ENCODE measurements around the gene CEP250.
A peak's percentile ranks its signal among the peaks of the same experiment; 100 is the strongest.
"Not testable (repeated sequence)": the region's sequence is repeated elsewhere in the genome, so short reads cannot be mapped to it uniquely, and the experiment has no call there.

The CEP250 gene

DNA sequence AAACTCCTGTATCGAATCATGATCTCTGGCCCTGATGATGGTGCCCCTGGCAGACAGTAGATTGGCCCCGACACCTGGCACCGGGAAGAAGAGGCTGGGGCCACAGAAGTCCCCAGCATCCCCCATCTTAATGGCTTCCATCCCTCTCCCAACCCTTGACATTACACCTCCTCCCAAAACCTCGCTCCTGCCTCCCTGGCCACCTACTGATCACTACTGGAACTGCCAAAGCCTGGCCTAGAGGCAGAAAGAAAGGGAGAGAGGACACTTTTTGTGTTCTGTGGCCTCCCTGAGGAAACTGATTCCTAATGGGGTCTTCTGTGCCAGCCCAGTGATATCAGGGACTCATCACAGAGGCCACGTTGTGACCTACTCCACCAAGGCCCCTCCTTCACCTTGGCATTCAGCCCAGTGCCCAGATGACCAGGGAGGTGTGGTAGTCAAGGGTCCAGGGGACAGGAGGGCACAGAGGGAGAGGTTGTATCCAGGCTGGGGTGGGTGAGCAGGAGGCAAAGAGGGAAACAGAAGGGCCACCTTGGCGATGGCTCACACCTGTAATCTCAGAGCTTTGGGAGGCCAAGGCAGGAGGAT lies 68.0 kb downstream of the CEP250 start:
- no peak for DNase-seq (ENCODE audit: low read depth)

- no peak for DNase-seq (ENCODE audit: low read depth)
Measured at GRCh38 chr20:35525639-35526038, 70.2 kb downstream of the CEP250 start.

DNA sequence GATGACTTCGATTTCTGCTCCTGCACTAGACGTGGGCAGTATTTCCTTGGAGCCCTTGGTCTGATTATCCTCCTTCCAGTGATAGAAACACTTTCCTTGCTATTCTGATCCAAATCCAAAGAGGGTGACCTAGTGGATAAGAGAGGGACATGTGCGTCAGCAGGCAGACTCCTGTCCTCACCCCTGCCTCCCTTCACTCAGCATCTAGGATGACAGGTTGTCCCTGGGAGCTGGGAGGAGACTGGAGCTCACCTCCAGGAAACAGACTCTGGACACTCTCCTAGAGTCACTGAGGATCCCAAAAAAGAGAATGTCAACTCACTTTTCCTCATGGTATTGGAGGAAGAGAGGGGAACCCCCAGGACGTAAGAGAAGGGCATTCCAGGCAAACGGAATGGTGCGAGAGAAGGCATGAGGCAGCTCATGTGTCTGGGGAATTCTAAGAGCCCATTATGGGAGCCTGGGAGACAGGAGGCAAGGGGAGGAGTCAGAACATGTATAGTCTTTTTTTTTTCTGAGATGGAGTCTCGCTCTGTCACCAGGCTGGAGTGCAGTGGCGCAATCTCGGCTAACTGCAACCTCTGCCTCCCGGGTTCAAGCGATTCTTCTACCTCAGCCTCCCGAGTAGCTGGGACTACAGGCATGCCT lies 71.8 kb downstream of the CEP250 start:
- DNase-seq (ENCODE audit: low read depth), result no peak

GRCh38 chr20:35529552-35529951 lies 74.2 kb downstream of the CEP250 start, which contains the start of gene C20orf173:
TSS of gene C20orf173 (minus strand) at chr20:35529652. CDS start at chr20:35529373, 279 bp downstream.
- DNase-seq (ENCODE audit: low read depth), result no peak

DNA sequence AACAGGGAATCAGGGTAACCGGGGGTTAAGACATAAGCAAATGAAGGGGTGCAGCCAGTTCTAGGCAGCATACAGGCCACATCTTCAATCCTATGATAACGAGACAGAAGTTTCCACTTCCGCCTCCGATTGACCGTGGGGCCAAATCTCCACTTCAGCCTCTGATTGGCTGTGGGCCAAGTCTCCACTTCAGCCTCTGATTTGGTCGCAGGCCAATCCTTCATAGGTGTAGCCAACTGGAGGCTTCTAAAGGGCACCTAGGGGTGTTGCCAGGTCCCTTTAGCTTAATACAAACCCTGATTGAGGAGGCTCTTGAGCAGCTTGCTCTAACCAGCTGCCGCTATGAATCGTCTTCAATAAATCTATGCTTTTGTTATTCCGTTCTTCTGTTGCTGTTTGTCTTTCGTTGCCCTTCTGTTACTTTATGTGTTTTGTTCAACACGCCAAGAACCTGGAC lies 84.4 kb downstream of the CEP250 start:
- DNase-seq (ENCODE audit: low read depth), result no peak

GRCh38 chr20:35541118-35541782 lies 85.9 kb downstream of the CEP250 start:
- DNase-seq (ENCODE audit: low read depth), result no peak

DNA sequence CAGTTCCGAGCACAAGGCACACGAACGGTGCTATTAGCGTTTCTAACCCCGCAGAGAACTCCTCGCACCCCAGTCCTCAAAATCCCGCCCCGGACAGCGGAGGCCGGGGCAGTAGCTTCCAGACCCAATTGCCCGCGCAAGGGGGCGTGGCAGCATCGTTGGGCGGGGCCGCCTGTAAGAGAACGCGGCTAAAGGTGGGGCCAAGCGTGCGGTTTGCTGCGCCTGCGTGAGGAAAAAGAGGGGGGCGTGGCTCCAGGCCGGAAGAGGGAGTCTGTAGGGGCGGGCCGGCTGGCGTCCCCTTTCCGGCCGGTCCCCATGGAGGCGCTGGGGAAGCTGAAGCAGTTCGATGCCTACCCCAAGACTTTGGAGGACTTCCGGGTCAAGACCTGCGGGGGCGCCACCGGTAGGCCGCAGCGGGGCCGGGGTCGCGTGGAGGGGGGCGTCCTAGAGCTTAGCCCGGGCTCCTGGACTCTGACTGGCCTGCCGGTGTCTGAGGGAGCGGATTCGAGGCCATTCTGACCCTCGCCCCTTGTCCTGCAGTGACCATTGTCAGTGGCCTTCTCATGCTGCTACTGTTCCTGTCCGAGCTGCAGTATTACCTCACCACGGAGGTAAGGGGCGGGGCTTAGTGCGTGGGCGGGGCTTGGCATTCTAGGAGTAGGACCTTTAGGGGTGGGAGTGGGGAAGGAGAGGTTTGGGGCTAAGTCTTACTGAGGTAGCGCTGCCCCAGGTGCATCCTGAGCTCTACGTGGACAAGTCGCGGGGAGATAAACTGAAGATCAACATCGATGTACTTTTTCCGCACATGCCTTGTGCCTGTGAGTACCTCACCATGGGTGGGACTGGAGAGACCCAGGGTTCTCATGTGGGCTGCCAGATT lies 86.6 kb downstream of the CEP250 start, which contains the start of gene ERGIC3:
Gene ERGIC3 (plus strand): TSS at position 296 of the 880 bp plus-strand sequence. CDS start 20 bp downstream, at position 316.
- peak; percentile 92 for DNase-seq (ENCODE audit: low read depth)

DNA sequence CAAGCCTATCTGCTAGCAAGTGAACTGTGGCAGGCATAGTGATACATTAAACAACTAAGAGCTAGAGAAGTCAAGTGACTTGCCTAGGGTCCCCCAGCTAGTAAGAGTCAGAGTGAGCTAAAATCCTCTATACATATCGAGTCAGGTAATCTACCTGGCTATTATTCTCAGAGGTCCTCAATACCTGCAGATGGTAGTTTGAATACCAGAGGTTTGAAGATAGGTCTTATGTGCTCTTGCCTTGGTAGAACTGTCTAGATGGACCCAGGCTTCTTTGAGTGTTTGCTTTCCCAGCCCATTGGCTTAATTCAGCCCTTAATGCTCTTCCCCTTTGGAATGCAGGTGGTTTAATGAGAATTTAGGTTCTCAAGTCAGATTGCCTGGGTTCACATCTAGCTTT lies 87.6 kb downstream of the CEP250 start:
- DNase-seq (ENCODE audit: low read depth), result no peak

- DNase-seq (ENCODE audit: low read depth), result no peak
Measured at GRCh38 chr20:35544436-35544835, 89.0 kb downstream of the CEP250 start.

- DNase-seq (ENCODE audit: low read depth), result not testable (repeated sequence)
Measured at GRCh38 chr20:35544941-35545340, 89.5 kb downstream of the CEP250 start.

DNA sequence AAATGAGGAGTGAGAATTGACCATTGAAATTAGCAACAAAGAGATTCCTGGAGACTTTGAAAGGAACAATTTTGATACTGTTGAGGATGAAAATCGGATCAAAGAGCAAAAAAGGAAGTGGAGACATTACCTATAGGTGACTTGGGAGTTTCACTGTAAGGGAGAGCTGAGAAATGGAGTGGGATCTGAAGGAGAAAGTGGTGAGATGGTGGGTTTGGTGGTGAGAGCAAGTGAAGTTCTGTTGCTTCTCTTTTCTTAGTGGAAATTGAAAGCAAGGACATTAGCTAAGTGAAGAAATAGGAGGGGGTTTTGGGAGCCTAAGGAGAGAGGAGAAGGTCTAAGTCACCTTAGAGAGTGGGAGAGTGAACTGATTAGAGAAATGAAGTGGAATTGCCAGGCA lies 90.7 kb downstream of the CEP250 start:
- DNase-seq (ENCODE audit: low read depth), result no peak

- no peak for DNase-seq (ENCODE audit: low read depth)
Measured at GRCh38 chr20:35547329-35547728, 91.9 kb downstream of the CEP250 start.

GRCh38 chr20:35551503-35551902 lies 96.1 kb downstream of the CEP250 start:
- DNase-seq (ENCODE audit: low read depth), result no peak

DNA sequence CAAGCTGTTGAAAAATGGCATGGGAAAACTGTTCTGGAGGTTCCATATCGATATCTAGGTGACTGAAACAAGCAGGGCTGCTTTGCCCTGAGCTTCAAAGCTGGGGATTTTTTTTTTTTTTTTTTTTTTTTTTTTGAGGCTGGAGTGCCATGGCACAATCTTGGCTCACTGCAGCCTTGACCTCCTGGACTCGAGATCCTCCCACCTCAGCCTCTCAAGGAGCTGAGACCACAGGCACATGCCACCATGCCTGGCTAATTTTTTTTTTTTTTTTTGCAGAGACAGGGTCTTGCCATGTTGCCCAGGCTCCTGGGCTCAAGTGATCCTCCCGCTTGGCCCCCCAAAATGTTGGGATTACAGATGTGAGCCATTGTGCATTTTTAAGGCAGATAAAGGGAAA lies 97.5 kb downstream of the CEP250 start:
- no peak for DNase-seq (ENCODE audit: low read depth)

GRCh38 chr20:35555461-35555860 lies 100.1 kb downstream of the CEP250 start:
- DNase-seq (ENCODE audit: low read depth), result not testable (repeated sequence)

DNA sequence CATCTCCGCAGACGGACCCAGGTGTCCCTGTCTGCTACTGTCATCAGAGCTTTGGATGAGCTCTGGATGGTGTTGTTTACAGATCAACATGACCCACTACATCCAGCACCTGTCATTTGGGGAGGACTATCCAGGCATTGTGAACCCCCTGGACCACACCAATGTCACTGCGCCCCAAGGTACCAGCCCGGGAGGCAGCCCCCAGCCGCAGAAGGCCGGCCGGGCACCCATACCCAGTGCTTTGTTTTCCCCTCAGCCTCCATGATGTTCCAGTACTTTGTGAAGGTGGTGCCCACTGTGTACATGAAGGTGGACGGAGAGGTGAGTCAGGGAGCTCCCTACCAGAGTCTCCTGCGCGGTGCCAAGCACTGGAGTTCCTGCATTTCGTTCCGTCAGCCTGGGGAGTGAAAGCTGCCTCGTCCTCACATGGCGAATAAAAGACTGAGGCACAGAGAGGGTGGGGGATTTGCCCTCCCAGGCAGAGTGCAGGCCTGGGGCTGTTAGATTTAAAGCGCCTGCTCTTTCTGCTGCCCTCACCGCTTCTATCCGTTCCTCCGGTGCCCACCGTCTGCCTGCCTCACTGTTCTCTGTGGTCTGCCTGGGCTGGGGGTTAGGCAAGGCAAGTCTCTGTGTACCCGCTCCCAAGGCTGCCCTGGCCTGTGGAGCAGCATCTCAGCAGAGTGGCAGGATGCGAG lies 100.7 kb downstream of the CEP250 start:
- no peak for DNase-seq (ENCODE audit: low read depth)

DNA sequence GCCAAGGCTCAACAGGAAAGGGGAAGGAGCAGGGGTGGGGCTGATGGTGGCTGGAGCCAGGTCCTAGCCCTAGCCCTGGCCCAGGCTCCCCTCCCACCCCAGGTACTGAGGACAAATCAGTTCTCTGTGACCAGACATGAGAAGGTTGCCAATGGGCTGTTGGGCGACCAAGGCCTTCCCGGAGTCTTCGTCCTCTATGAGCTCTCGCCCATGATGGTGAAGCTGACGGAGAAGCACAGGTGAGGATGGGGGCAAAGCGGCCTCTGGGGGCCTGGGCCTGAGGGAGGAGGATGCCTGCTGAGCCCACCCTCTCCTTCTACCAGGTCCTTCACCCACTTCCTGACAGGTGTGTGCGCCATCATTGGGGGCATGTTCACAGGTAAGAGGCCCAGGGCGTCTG lies 101.5 kb downstream of the CEP250 start:
- DNase-seq (ENCODE audit: low read depth), result no peak

GRCh38 chr20:35558451-35558850 lies 103.1 kb downstream of the CEP250 start:
- DNase-seq (ENCODE audit: low read depth), result no peak

GRCh38 chr20:35559042-35559693 lies 103.8 kb downstream of the CEP250 start:
- DNase-seq (ENCODE audit: low read depth), result no peak

DNA sequence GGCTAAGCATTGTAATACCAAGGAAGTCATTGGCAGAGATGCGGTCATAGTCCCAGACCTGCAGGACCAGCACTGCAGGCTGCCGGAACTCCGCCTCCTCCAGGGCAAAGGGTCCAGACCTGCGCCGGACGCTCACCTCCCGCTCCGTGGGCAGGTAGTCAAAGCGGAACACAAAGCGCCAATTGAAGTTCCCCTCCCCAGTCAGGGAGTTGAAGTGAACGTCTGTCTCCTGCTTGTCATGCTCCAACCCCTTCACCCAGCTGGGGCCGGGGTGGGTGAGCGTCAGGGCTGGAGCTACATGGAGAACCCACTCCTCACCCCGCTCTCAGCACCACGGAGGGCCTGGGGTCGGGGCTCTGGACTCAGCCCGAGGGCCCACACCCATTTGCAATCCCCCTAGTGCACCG lies 104.7 kb downstream of the CEP250 start:
- DNase-seq (ENCODE audit: low read depth), result no peak

DNA sequence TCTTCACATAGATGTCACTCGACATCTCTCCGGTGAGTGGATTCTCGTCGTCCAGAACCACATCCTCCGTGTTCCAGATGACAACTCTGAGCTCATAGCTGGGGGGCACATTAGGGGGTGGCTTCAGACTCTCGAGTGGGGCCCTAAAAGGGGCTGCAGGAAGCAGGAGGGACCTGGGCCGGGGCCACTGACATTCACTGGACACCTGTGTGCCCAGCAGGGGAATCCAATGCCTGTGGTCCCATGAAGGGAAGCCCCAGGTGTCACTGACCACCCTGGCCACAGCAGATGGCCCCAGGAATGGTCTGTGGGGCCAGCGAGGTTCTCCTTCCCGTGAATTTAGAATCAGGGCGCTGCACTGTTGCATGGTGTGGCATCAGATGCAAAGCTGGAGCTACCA lies 105.1 kb downstream of the CEP250 start:
- DNase-seq (ENCODE audit: low read depth), result no peak
